WTC11 (cell line): ENCODE measurements around the gene WNK3. TPM values are rescaled to one million over a fixed set of nuclear protein-coding genes. Genes with fewer than 3 reads are reported as not detected.

Experiments used
- ATAC-seq: fragments of 200-7000 bp; cut with Tn5 transposase; 2 replicates; pipeline ENCODE4 v1.10.0; 2021; ENCODE audit warnings: mild to moderate bottlenecking, moderate library complexity
- CTCF ChIA-PET: fragments of 300-600 bp; sonication (Branson Sonifier 250); formaldehyde crosslinking; loops from one replicate; lab custom pipeline; 2021; ENCODE audit warnings: antibody characterized with exemption; lab: Charles Lee
- POLR2A ChIA-PET: fragments of 350-600 bp; sonication (Branson Sonifier 250); formaldehyde crosslinking; loops from one replicate; lab custom pipeline; 2021; ENCODE audit warnings: antibody characterized with exemption; lab: Charles Lee
- DNase-seq: peaks from one replicate; pipeline ENCODE4 v3.0.0; 2021; ENCODE audit warnings: low spot score
- H3K27ac Mint-ChIP-seq: 2 replicates; pipeline ENCODE4 v1.8.0; 2021; ENCODE audit warnings: mixed read lengths
- H3K27me3 Mint-ChIP-seq: 2 replicates; pipeline ENCODE4 v1.8.0; 2021; ENCODE audit warnings: low read depth, mild to moderate bottlenecking, moderate library complexity, mixed read lengths
- H3K36me3 Mint-ChIP-seq: 2 replicates; pipeline ENCODE4 v1.8.0; 2021; ENCODE audit warnings: mixed read lengths
- H3K4me1 Mint-ChIP-seq: 2 replicates; pipeline ENCODE4 v1.8.0; 2022; ENCODE audit warnings: mixed read lengths
- H3K4me3 Mint-ChIP-seq: 2 replicates; pipeline ENCODE4 v1.8.0; 2021; ENCODE audit warnings: mild to moderate bottlenecking, moderate library complexity, mixed read lengths
- H3K9me3 Mint-ChIP-seq: 2 replicates; pipeline ENCODE4 v1.8.0; 2021; ENCODE audit warnings: mixed read lengths
- EMX1 ChIP-seq: fragments of 250-450 bp; sonication (Bioruptor Pico); IDR thresholded peaks from 2 replicates; pipeline ENCODE4 v1.8.0; 2021; ENCODE audit warnings: mild to moderate bottlenecking
- ETV6 ChIP-seq: sonication (generic); formaldehyde crosslinking; IDR thresholded peaks from 2 replicates; pipeline ENCODE4 v1.8.1; 2022; ENCODE audit warnings: mild to moderate bottlenecking, missing genetic modification reagents
- GTF2I ChIP-seq: fragments of 250-450 bp; sonication (Bioruptor Pico); conservative IDR thresholded peaks from 2 replicates; pipeline ENCODE4 v1.4.0; 2021; ENCODE audit warnings: mild to moderate bottlenecking
- NR1H2 ChIP-seq: sonication (generic); formaldehyde crosslinking; IDR thresholded peaks from 2 replicates; pipeline ENCODE4 v1.9.0; 2021; ENCODE audit warnings: mild to moderate bottlenecking, moderate library complexity, missing genetic modification reagents
- NR2C2 ChIP-seq: sonication (generic); formaldehyde crosslinking; IDR thresholded peaks from 2 replicates; pipeline ENCODE4 v1.8.0; 2022; ENCODE audit warnings: mild to moderate bottlenecking, missing genetic modification reagents
- SMAD4 ChIP-seq: sonication (generic); formaldehyde crosslinking; IDR thresholded peaks from 2 replicates; pipeline ENCODE4 v1.8.0; 2022; ENCODE audit warnings: mild to moderate bottlenecking, missing genetic modification reagents
- TCF7 ChIP-seq: sonication (generic); formaldehyde crosslinking; IDR thresholded peaks from 2 replicates; pipeline ENCODE4 v1.8.0; 2022; ENCODE audit warnings: mild to moderate bottlenecking, low read depth, missing genetic modification reagents, moderate library complexity
- TEAD1 ChIP-seq: sonication (generic); formaldehyde crosslinking; IDR thresholded peaks from 2 replicates; pipeline ENCODE4 v1.8.0; 2022; ENCODE audit warnings: mild to moderate bottlenecking, missing genetic modification reagents
- ZNF232 ChIP-seq: sonication (generic); formaldehyde crosslinking; IDR thresholded peaks from 2 replicates; pipeline ENCODE4 v1.8.0; 2022; ENCODE audit warnings: mild to moderate bottlenecking, missing genetic modification reagents
- ZNF396 ChIP-seq: fragments of 250-450 bp; sonication (Bioruptor Pico); IDR thresholded peaks from 2 replicates; pipeline ENCODE4 v1.8.0; 2021; ENCODE audit warnings: mild to moderate bottlenecking, moderate library complexity, borderline replicate concordance
- total RNA-seq: library from RNA; stranded (reverse); gene quantifications from 3 replicates; pipeline ENCODE4 v1.2.3, GENCODE V29; 2021
- TF ChIP-seq, protein P1 (sequence below): sonication (generic); formaldehyde crosslinking; IDR thresholded peaks from 2 replicates; pipeline ENCODE4 v1.8.1; 2023; ENCODE audit warnings: mild to moderate bottlenecking, missing genetic modification reagents
- TF ChIP-seq, protein P2 (sequence below): sonication (generic); formaldehyde crosslinking; IDR thresholded peaks from 2 replicates; pipeline ENCODE4 v1.8.1; 2022; ENCODE audit warnings: low read depth, mild to moderate bottlenecking, moderate library complexity, missing genetic modification reagents, borderline replicate concordance
- TF ChIP-seq, protein P3 (sequence below): fragments of 250-450 bp; sonication (Bioruptor Pico); IDR thresholded peaks from 2 replicates; pipeline ENCODE4 v1.9.0; 2021; ENCODE audit warnings: moderate library complexity, mild to moderate bottlenecking, inconsistent platforms, borderline replicate concordance

Gene WNK3
- total RNA-seq, 1 experiment from 2014 or later = 27.5 TPM

DNA sequence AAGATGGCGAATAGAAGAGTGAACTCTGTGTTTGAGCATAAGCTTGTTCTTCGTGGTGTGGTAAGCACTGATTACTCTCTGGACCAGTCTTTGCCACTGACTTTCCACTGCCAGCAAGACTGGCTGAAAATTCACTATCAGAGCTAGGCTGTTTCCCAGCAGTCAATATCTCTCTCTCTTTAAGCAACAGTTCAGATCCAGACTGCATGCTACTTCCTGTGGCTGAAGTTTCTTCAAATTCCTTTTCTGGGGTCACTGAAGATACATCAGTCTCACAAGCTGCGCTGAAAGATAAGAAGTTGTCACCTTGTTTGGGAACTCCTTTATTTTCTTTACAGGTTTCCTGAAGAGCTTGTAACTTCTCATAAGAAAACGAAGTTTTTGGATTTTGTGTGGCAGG lies 120.8 kb downstream of the WNK3 start (continued):
- TF ChIP-seq, protein P1, sequence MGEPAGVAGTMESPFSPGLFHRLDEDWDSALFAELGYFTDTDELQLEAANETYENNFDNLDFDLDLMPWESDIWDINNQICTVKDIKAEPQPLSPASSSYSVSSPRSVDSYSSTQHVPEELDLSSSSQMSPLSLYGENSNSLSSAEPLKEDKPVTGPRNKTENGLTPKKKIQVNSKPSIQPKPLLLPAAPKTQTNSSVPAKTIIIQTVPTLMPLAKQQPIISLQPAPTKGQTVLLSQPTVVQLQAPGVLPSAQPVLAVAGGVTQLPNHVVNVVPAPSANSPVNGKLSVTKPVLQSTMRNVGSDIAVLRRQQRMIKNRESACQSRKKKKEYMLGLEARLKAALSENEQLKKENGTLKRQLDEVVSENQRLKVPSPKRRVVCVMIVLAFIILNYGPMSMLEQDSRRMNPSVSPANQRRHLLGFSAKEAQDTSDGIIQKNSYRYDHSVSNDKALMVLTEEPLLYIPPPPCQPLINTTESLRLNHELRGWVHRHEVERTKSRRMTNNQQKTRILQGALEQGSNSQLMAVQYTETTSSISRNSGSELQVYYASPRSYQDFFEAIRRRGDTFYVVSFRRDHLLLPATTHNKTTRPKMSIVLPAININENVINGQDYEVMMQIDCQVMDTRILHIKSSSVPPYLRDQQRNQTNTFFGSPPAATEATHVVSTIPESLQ (CRISPR knock-in tag) = no peak
- no peak for TF ChIP-seq ZNF396 (CRISPR knock-in tag)
- TF ChIP-seq, all 79 proteins: peak for 0

DNA sequence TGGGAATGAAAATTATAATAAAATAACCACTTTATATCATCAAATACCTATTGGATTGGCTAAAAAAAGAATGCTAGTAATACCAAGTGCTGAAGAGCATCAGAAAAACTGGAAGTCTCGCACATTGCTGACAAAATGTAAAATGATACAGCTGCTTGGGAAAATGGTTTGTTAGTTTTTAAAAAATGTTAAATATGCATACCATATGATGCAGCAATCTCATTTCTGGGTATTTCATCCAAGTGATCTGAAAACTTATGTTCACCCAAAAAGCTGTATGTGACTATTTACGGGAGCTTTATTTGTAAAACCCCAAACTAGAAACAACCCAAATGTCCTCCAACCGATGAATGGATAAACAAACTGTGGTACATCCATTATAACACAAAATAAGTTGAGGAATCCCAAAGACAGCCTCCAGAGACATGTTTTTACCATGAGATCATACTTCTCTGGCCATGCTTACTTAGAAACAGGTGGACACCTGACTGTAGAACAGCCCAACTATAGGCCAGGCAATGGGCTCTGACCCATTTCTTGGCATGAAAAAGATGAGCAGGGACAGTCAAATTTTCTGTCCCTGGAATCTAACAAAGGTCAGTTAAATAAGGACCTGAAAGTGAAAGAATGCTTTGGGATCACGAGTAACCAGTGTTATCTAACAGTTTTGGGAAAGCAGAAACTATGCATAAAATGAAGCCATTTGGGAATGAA lies 127.3 kb downstream of the WNK3 start:
- TF ChIP-seq GTF2I (CRISPR knock-in tag) (no peak), TEAD1 (CRISPR knock-in tag) (no peak), TCF7 (CRISPR knock-in tag) (no peak), NR1H2 (CRISPR knock-in tag) (no peak), ETV6 (CRISPR knock-in tag) (no peak), EMX1 (CRISPR knock-in tag) (no peak), SMAD4 (CRISPR knock-in tag) (no peak)
- TF ChIP-seq, protein P2, sequence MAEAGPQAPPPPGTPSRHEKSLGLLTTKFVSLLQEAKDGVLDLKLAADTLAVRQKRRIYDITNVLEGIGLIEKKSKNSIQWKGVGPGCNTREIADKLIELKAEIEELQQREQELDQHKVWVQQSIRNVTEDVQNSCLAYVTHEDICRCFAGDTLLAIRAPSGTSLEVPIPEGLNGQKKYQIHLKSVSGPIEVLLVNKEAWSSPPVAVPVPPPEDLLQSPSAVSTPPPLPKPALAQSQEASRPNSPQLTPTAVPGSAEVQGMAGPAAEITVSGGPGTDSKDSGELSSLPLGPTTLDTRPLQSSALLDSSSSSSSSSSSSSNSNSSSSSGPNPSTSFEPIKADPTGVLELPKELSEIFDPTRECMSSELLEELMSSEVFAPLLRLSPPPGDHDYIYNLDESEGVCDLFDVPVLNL (CRISPR knock-in tag) = no peak
- TF ChIP-seq, protein P3, sequence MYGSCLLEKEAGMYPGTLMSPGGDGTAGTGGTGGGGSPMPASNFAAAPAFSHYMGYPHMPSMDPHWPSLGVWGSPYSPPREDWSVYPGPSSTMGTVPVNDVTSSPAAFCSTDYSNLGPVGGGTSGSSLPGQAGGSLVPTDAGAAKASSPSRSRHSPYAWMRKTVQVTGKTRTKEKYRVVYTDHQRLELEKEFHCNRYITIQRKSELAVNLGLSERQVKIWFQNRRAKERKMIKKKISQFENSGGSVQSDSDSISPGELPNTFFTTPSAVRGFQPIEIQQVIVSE (CRISPR knock-in tag) = no peak
- TF ChIP-seq, all 79 proteins: peak for 0
- H3K4me1 Mint-ChIP-seq = no peaks in the 10 kb centered on the region
- H3K27me3 Mint-ChIP-seq = no peaks in the 10 kb centered on the region
- H3K27ac Mint-ChIP-seq = no peak overlapping the region
- H3K36me3 Mint-ChIP-seq = peaks cover 8% of the 10 kb centered on the region; the same call in 1 of the 2 replicates
- ChIA-PET CTCF (no interaction called here), POLR2A (no interaction called here)
- DNase-seq (no peak), ATAC-seq (no peak)
- no peak overlapping the region for H3K4me3 Mint-ChIP-seq
- H3K9me3 Mint-ChIP-seq = no peaks in the 10 kb centered on the region

DNA sequence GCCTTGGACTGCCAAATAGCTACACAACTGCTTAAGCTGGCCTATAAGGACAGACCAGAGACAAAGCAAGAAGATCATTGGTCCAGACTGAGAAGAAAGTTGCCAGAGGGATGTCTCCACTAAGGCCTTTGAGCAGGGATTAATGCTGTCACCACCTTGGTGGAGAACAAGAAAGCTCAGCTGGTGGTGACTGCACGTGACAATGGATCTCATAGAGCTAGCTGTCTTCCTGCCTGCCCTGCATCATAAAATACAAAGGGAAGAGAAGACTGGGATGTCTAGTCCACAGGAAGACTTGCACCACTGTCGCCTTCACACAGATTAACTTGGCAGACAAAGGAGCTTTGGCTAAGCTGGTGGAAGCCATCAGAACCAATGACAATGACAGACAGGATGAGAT lies 134.3 kb downstream of the WNK3 start:
- DNase-seq (no peak), ATAC-seq (no peak; the same call in 1 of the 2 replicates)
- ChIA-PET CTCF (no interaction called here), POLR2A (no interaction called here)
- Mint-ChIP-seq H3K36me3 (0 out of 2 replicates have a peak, but pooled peaks cover 5% of the 10 kb centered on the region), H3K4me1 (no peaks in the 10 kb centered on the region), H3K27me3 (no peaks in the 10 kb centered on the region), H3K27ac (no peak overlapping the region), H3K9me3 (no peaks in the 10 kb centered on the region), H3K4me3 (no peak overlapping the region)
- no peak for TF ChIP-seq NR2C2 (CRISPR knock-in tag)
- TF ChIP-seq, protein P2 (CRISPR knock-in tag) = no peak

DNA sequence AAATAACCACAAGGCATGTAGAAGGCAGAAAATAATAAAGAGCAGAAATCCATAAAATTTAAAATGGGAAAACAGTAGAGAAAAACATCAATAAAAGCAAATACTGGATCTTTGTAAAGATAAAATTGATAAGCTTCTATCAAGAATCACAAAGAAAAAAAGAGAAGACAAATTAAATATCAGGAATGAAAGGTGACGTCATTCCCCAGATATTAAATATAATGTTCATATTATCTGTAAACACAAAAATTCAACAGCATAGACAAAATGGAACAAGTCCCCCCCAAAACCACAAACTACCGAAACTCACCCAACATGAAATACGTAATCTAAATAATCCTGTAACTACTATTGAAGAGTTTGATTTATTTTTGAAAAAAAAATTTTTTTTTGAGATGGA lies 144.2 kb downstream of the WNK3 start:
- POLR2A ChIA-PET = no interaction called here
- CTCF ChIA-PET = no interaction called here
- no peak for TF ChIP-seq ZNF232 (CRISPR knock-in tag)
- H3K4me1 Mint-ChIP-seq = no peaks in the 10 kb centered on the region
- DNase-seq (no peak), ATAC-seq (no peak)
- H3K27ac Mint-ChIP-seq = no peak overlapping the region
- no peaks in the 10 kb centered on the region for H3K9me3 Mint-ChIP-seq
- no peak overlapping the region for H3K4me3 Mint-ChIP-seq
- no peaks in the 10 kb centered on the region for H3K27me3 Mint-ChIP-seq
- H3K36me3 Mint-ChIP-seq = peaks cover 11% of the 10 kb centered on the region
